ENCODE results near the gene DNAL1. TPM values are rescaled to one million over a fixed set of nuclear protein-coding genes. Genes with fewer than 3 reads are reported as not detected.
A peak's percentile ranks its signal among the peaks of the same experiment; 100 is the strongest.

Gene DNAL1
- total RNA-seq, 1 donor from 2014 or later = 14.7 TPM

DNA sequence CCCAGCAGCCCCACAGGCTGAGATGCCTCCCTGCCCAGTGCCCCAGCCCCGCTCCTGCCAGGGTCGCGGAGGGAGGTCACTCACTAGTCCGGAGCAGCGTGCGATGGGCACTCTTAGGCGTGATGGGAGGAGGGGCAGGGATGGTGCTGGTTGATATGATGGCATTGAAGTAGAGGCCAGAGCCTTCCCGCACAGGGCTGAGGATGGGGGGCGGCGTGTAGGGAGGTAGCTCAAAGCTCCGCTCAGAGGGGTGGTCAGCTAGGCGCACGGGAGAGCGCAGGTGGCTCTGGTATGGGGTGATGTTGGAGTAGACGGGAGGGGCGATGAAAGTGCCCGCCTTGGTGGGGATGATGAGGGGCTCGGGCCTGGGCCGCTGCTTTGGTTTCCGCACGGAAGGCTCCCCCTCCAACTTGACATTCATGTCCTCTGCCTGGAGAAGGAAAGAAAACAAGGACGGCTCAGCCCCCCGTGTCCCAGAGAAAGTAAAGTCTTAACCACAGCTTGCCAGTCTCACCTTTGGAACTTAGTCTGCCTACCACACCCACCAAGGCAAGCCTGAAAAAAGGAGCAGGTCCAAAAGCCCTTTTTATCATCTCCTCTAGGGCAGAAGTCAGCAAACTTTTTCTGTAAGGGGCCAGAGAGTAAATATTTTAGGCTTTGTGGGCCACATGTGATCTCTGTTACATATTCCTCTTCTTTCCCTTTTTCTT is 84.9 kb downstream of the DNAL1 start:
- no peak for ATAC-seq
- peaks cover 90% of the 10 kb centered on the region for H3K36me3 ChIP-seq

DNA sequence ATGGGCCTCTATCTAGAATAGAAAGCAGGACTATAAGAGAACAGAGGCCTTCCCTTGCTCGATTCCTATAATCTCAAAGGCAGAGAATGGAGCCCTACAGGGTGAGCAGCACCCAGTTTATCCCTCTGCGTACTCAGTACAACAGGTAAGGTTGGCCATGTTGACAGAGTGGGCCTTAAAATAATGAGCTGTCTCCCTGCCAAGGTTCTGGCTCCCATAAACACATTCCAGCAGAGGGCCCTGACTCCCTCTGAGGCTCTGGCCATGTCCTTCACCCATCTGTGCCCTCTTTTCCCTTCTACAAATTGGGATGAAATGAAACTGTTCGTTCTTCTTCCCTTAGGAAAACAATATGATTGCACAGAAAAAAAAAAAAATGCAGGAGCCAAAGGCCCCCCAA is 86.3 kb downstream of the DNAL1 start:
- TF ChIP-seq, protein P1, sequence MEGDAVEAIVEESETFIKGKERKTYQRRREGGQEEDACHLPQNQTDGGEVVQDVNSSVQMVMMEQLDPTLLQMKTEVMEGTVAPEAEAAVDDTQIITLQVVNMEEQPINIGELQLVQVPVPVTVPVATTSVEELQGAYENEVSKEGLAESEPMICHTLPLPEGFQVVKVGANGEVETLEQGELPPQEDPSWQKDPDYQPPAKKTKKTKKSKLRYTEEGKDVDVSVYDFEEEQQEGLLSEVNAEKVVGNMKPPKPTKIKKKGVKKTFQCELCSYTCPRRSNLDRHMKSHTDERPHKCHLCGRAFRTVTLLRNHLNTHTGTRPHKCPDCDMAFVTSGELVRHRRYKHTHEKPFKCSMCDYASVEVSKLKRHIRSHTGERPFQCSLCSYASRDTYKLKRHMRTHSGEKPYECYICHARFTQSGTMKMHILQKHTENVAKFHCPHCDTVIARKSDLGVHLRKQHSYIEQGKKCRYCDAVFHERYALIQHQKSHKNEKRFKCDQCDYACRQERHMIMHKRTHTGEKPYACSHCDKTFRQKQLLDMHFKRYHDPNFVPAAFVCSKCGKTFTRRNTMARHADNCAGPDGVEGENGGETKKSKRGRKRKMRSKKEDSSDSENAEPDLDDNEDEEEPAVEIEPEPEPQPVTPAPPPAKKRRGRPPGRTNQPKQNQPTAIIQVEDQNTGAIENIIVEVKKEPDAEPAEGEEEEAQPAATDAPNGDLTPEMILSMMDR (IDR thresholded peaks at IDR 0.05) = no peak
- peaks cover 31% of the 10 kb centered on the region for H3K4me1 ChIP-seq
- H3K9me3 ChIP-seq = no peaks in the 10 kb centered on the region
- DNase-seq (no peak), ATAC-seq (peak in 1 of 2 donors; percentile 39)
- intact Hi-C loops (cut with DNase I) = no loop called here
- peaks cover 90% of the 10 kb centered on the region for H3K36me3 ChIP-seq
- no peak overlapping the region for H3K27ac ChIP-seq
- H3K4me3 ChIP-seq = no peak overlapping the region
- no peaks in the 10 kb centered on the region for H3K27me3 ChIP-seq (ENCODE audit: low read depth)

More for the DNA sequence above, 84.9 kb downstream of the DNAL1 start:
- intact Hi-C loops (cut with DNase I) = loop anchor here (10.0 kb wide), 1 partner anchor 95 kb away; no protein-coding TSS in a partner anchor
- no peak overlapping the region for H3K4me3 ChIP-seq
- TF ChIP-seq, protein P1 (IDR thresholded peaks at IDR 0.05) = no peak
- no peaks in the 10 kb centered on the region for H3K27me3 ChIP-seq (ENCODE audit: low read depth)
- H3K4me1 ChIP-seq = peaks cover 45% of the 10 kb centered on the region
- DNase-seq = no peak
- no peaks in the 10 kb centered on the region for H3K9me3 ChIP-seq
- H3K27ac ChIP-seq = peak overlapping the region; percentile 31

GRCh38 chr14:73732006-73732405 is 87.2 kb downstream of the DNAL1 start:
- peaks cover 90% of the 10 kb centered on the region for H3K36me3 ChIP-seq
- ATAC-seq = no peak
- H3K27me3 ChIP-seq (ENCODE audit: low read depth) = no peaks in the 10 kb centered on the region
- H3K4me3 ChIP-seq = no peak overlapping the region
- DNase-seq = no peak
- peaks cover 22% of the 10 kb centered on the region for H3K4me1 ChIP-seq
- no peak overlapping the region for H3K27ac ChIP-seq
- no peaks in the 10 kb centered on the region for H3K9me3 ChIP-seq
- TF ChIP-seq, protein P1 (IDR thresholded peaks at IDR 0.05) = no peak
- intact Hi-C loops (cut with DNase I) = no loop called here

- H3K4me3 ChIP-seq = no peak overlapping the region
- intact Hi-C loops (cut with DNase I) = no loop called here
- H3K4me1 ChIP-seq = peaks cover 33% of the 10 kb centered on the region
- H3K27ac ChIP-seq = no peak overlapping the region
- TF ChIP-seq, protein P1 (IDR thresholded peaks at IDR 0.05) = no peak
- peaks cover 79% of the 10 kb centered on the region for H3K36me3 ChIP-seq
- H3K9me3 ChIP-seq = no peaks in the 10 kb centered on the region
- H3K27me3 ChIP-seq (ENCODE audit: low read depth) = no peaks in the 10 kb centered on the region
- no peak for ATAC-seq
- DNase-seq = no peak
Observed at GRCh38 chr14:73736842-73737241, 92.1 kb downstream of the DNAL1 start.

DNA sequence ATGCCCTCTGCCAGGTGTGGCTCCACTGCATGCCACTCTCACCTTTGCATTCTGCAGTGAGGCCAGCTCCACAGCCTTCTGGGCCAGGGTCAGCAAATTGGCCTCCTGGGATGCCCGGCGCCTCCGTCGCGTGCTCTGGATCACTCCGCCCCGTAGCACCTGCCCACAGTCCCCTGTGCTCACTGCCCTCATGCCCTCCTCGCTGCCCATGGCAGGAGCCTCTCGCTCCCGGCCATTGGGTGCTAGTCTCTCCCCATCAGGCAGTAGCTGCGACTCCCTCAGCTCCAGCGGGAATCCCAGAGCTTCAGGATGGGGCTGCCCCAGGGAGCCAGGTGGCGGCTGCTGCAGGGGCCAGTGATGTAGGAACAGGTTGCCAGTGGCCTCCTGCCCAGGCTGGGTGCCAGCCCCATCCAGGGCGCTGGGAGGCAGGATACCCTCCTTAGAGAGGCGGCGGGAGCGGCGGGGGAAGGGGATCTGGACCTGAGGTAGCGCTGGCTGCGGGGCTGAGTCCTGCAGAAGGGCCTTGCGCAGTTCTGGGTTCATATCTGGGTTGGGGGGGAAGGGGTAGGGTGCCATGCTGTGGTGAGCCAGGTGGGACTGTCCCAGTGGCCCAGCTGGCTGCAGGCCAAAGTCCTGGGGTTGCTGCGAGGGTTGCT is 93.9 kb downstream of the DNAL1 start:
- peaks cover 63% of the 10 kb centered on the region for H3K36me3 ChIP-seq
- intact Hi-C loops (cut with DNase I) = no loop called here
- DNase-seq (no peak), ATAC-seq (no peak)
- no peaks in the 10 kb centered on the region for H3K27me3 ChIP-seq (ENCODE audit: low read depth)
- H3K27ac ChIP-seq = no peak overlapping the region
- no peak overlapping the region for H3K4me3 ChIP-seq
- H3K9me3 ChIP-seq = no peaks in the 10 kb centered on the region
- H3K4me1 ChIP-seq = peaks cover 52% of the 10 kb centered on the region
- TF ChIP-seq, protein P1 (IDR thresholded peaks at IDR 0.05) = no peak

All from lower lobe of right lung (tissue), 2 donors.